ENCODE results near the gene PHF20.

GRCh38 chr20:35907017-35907701 lies 135.3 kb downstream of the PHF20 start:
- TF ChIP-seq POLR2A (IDR thresholded peaks at IDR 0.05) (no peak), CTCF (IDR thresholded peaks at IDR 0.05) (no peak)

Data from esophagus squamous epithelium (tissue), 4 donors.